H9 (cell line): ENCODE data around the gene MGRN1. TPM values are rescaled to one million over a fixed set of nuclear protein-coding genes. Genes with fewer than 3 reads are reported as not detected.

ENCODE experiments used
- DNase-seq: peaks from one replicate; pipeline ENCODE4 v3.0.0-alpha.2; 2017
- H2AFZ ChIP-seq: one replicate; pipeline ENCODE4 v1.6.1; 2013; ENCODE audit warnings: mild to moderate bottlenecking, low read length, control low read depth, moderate library complexity
- H2AK5ac ChIP-seq: 2 replicates; pipeline ENCODE4 v1.6.1; 2013; ENCODE audit warnings: low read length, control low read depth, mixed read lengths; ENCODE audit not compliant: insufficient read length
- H2BK120ac ChIP-seq: one replicate; pipeline ENCODE4 v1.6.1; 2013; ENCODE audit warnings: low read depth, mild to moderate bottlenecking, low read length, control low read depth, inconsistent platforms; ENCODE audit not compliant: poor library complexity, severe bottlenecking
- H2BK12ac ChIP-seq: 2 replicates; pipeline ENCODE4 v1.6.1; 2013; ENCODE audit warnings: low read length, control low read depth, mixed read lengths, low read depth; ENCODE audit not compliant: insufficient read length
- H2BK15ac ChIP-seq: 2 replicates; pipeline ENCODE4 v1.6.1; 2013; ENCODE audit warnings: low read depth, low read length, control low read depth
- H2BK20ac ChIP-seq: one replicate; pipeline ENCODE4 v1.6.1; 2013; ENCODE audit warnings: low read depth, mild to moderate bottlenecking, low read length, control low read depth, inconsistent platforms; ENCODE audit not compliant: poor library complexity, severe bottlenecking
- H2BK5ac ChIP-seq: 2 replicates; pipeline ENCODE4 v1.6.1; 2013; ENCODE audit warnings: low read length, control low read depth, mixed read lengths; ENCODE audit not compliant: insufficient read length
- H3K14ac ChIP-seq: 2 replicates; pipeline ENCODE4 v1.6.1; 2013; ENCODE audit warnings: low read length, control low read depth; ENCODE audit not compliant: insufficient read depth
- H3K18ac ChIP-seq: 2 replicates; pipeline ENCODE4 v1.6.1; 2013; ENCODE audit warnings: low read depth, mild to moderate bottlenecking, mixed read lengths, low read length, control low read depth; ENCODE audit not compliant: insufficient read length
- H3K23ac ChIP-seq: 2 replicates; pipeline ENCODE4 v1.6.1; 2013; ENCODE audit warnings: low read length, control low read depth, mixed read lengths, low read depth; ENCODE audit not compliant: insufficient read length
- H3K23me2 ChIP-seq: 2 replicates; pipeline ENCODE4 v1.6.1; 2013; ENCODE audit warnings: low read depth, mild to moderate bottlenecking, mixed read lengths, low read length, control low read depth; ENCODE audit not compliant: insufficient read length, poor library complexity, severe bottlenecking
- H3K27ac ChIP-seq: 2 replicates; pipeline ENCODE4 v1.5.1; 2013; ENCODE audit warnings: low read length, control low read depth, mixed read lengths, low read depth; ENCODE audit not compliant: insufficient read length
- H3K27me3 ChIP-seq: 2 replicates; pipeline ENCODE4 v1.6.1; 2013; ENCODE audit warnings: low read length, control low read depth, inconsistent platforms; ENCODE audit not compliant: insufficient read depth
- H3K4ac ChIP-seq: 2 replicates; pipeline ENCODE4 v1.6.1; 2013; ENCODE audit warnings: low read depth, mild to moderate bottlenecking, control low read depth, inconsistent platforms, low read length, moderate library complexity
- H3K4me1 ChIP-seq: 2 replicates; pipeline ENCODE4 v1.6.1; 2013; ENCODE audit warnings: low read length, control low read depth, inconsistent platforms; ENCODE audit not compliant: insufficient read depth
- H3K4me2 ChIP-seq: 2 replicates; pipeline ENCODE4 v1.6.1; 2013; ENCODE audit warnings: low read length, control low read depth, mixed read lengths; ENCODE audit not compliant: insufficient read length, insufficient read depth
- H3K56ac ChIP-seq: 2 replicates; pipeline ENCODE4 v1.6.1; 2013; ENCODE audit warnings: low read depth, mild to moderate bottlenecking, mixed read lengths, low read length, control low read depth; ENCODE audit not compliant: insufficient read length
- H3K79me1 ChIP-seq: 2 replicates; pipeline ENCODE4 v1.6.1; 2013; ENCODE audit warnings: low read depth, mild to moderate bottlenecking, moderate library complexity, low read length, control low read depth, inconsistent platforms; ENCODE audit not compliant: insufficient read depth, poor library complexity, severe bottlenecking
- H3K79me2 ChIP-seq: 2 replicates; pipeline ENCODE4 v1.6.1; 2013; ENCODE audit warnings: low read length, control low read depth, inconsistent platforms; ENCODE audit not compliant: insufficient read depth
- H3K9ac ChIP-seq: 2 replicates; pipeline ENCODE4 v1.6.1; 2013; ENCODE audit warnings: low read length, control low read depth, mixed read lengths; ENCODE audit not compliant: insufficient read length; ENCODE audit errors: extremely low read depth
- H3K9me3 ChIP-seq: one replicate; pipeline ENCODE4 v1.6.1; 2013; ENCODE audit warnings: low read depth, low read length, inconsistent platforms; ENCODE audit not compliant: control insufficient read depth
- H3T11ph ChIP-seq: one replicate; pipeline ENCODE4 v1.6.1; 2013; ENCODE audit warnings: mild to moderate bottlenecking, low read length, control low read depth, inconsistent platforms
- H4K20me1 ChIP-seq: one replicate; pipeline ENCODE4 v1.6.1; 2013; ENCODE audit not compliant: control insufficient read depth, insufficient read length, insufficient read depth
- H4K5ac ChIP-seq: 2 replicates; pipeline ENCODE4 v1.6.1; 2013; ENCODE audit warnings: low read depth, mild to moderate bottlenecking, mixed read lengths, low read length, control low read depth; ENCODE audit not compliant: insufficient read length
- H4K8ac ChIP-seq: replicated peaks from 2 replicates; pipeline ENCODE4 v1.6.1; 2013; ENCODE audit warnings: low read length, control low read depth, mixed read lengths, low read depth; ENCODE audit not compliant: insufficient read length
- H4K91ac ChIP-seq: 2 replicates; pipeline ENCODE4 v1.6.1; 2013; ENCODE audit warnings: low read depth, mild to moderate bottlenecking, moderate library complexity, mixed read lengths, low read length, control low read depth; ENCODE audit not compliant: insufficient read length
- H3K27ac Mint-ChIP-seq, 3 experiments: 2 replicates in 2 of 3; 3 replicates in 1 of 3; pipeline ENCODE4 v1.8.0; 2020 to 2021; ENCODE audit warnings: mixed read lengths in 3 of 3, mild to moderate bottlenecking in 1 of 3, moderate library complexity in 1 of 3
- H3K27me3 Mint-ChIP-seq: 2 replicates; pipeline ENCODE4 v1.8.0; 2021; ENCODE audit warnings: low read depth, mild to moderate bottlenecking, moderate library complexity, mixed read lengths
- H3K36me3 Mint-ChIP-seq, 3 experiments: 2 replicates in 2 of 3; 3 replicates in 1 of 3; pipeline ENCODE4 v1.8.0; 2020 to 2021; ENCODE audit warnings: low read depth in 3 of 3, mixed read lengths in 3 of 3; ENCODE audit not compliant: insufficient read depth in 1 of 3
- H3K4me1 Mint-ChIP-seq, 2 experiments: 2 replicates each; pipeline ENCODE4 v1.8.0; 2020; ENCODE audit warnings: mixed read lengths in 2 of 2
- H3K4me3 Mint-ChIP-seq, 2 experiments: 2 replicates in 1 of 2; 3 replicates in 1 of 2; pipeline ENCODE4 v1.8.0; 2020 to 2021; ENCODE audit warnings: mild to moderate bottlenecking in 2 of 2, mixed read lengths in 2 of 2, moderate library complexity in 1 of 2
- H3K9me3 Mint-ChIP-seq, 2 experiments: 2 replicates in 1 of 2; 3 replicates in 1 of 2; pipeline ENCODE4 v1.8.0; 2020; ENCODE audit warnings: mild to moderate bottlenecking in 2 of 2, mixed read lengths in 2 of 2, moderate library complexity in 1 of 2
- WGBS: extraction: QIAGEN DNeasy Blood & Tissue Kit; methylation state at CpG from one replicate; pipeline ENCODE4 v1.1.7; 2013; ENCODE audit warnings: missing lambda C conversion rate, low lambda C conversion rate, mixed read lengths; ENCODE audit not compliant: insufficient read length; ENCODE audit errors: extremely low coverage; 5-methylcytosine and 5-hydroxymethylcytosine counted together
- total RNA-seq: library from RNA; stranded (reverse); gene quantifications from 2 replicates; pipeline ENCODE4 v1.2.1, GENCODE V29; 2021
- TF ChIP-seq, protein P1 (sequence below): fragments of 200-600 bp; sonication (generic); conservative IDR thresholded peaks from 3 replicates; pipeline ENCODE4 v1.8.0; 2021; ENCODE audit warnings: antibody characterized with exemption, mild to moderate bottlenecking

MGRN1 gene
- total RNA-seq, 1 experiment from 2014 or later: 91.6 TPM

GRCh38 chr16:4626396-4626795, 1.8 kb downstream of the MGRN1 start:
- Histone ChIP-seq H4K5ac (no peak overlapping the region), H3K4ac (no peak overlapping the region), H2BK12ac (no peak overlapping the region), H3K9me3 (no peaks in the 10 kb centered on the region), H2AFZ (no peak overlapping the region), H3K23me2 (peaks cover 10% of the 10 kb centered on the region), H3K4me1 (no peaks in the 10 kb centered on the region), H3K4me2 (peak overlapping the region; percentile 79), H3K79me2 (peaks cover 24% of the 10 kb centered on the region; the same call in 1 of the 2 replicates), H2BK120ac (no peak overlapping the region), H3K27ac (no peak overlapping the region), H3K18ac (no peak overlapping the region), H2BK20ac (no peak overlapping the region), H2BK5ac (no peak overlapping the region), H2BK15ac (no peak overlapping the region), H3K23ac (no peak overlapping the region), H4K20me1 (no peaks in the 10 kb centered on the region), H4K8ac (no peak overlapping the region), H3K27me3 (no peaks in the 10 kb centered on the region), H3K79me1 (peaks cover 15% of the 10 kb centered on the region), H3K56ac (no peak overlapping the region), H3K14ac (no peak overlapping the region), H3K9ac (no peak overlapping the region), H4K91ac (no peak overlapping the region), H3T11ph (no peak overlapping the region), H2AK5ac (no peak overlapping the region)
- TF ChIP-seq, protein P1, sequence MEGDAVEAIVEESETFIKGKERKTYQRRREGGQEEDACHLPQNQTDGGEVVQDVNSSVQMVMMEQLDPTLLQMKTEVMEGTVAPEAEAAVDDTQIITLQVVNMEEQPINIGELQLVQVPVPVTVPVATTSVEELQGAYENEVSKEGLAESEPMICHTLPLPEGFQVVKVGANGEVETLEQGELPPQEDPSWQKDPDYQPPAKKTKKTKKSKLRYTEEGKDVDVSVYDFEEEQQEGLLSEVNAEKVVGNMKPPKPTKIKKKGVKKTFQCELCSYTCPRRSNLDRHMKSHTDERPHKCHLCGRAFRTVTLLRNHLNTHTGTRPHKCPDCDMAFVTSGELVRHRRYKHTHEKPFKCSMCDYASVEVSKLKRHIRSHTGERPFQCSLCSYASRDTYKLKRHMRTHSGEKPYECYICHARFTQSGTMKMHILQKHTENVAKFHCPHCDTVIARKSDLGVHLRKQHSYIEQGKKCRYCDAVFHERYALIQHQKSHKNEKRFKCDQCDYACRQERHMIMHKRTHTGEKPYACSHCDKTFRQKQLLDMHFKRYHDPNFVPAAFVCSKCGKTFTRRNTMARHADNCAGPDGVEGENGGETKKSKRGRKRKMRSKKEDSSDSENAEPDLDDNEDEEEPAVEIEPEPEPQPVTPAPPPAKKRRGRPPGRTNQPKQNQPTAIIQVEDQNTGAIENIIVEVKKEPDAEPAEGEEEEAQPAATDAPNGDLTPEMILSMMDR: no peak
- H3K4me3 Mint-ChIP-seq: peak overlapping the region; percentile 89 to 98
- whole genome bisulfite sequencing: no CpG with 5 or more reads among the region's 6 CpGs
- peaks cover 21 to 27% (median 22%) of the 10 kb centered on the region in 3 experiments for H3K36me3 Mint-ChIP-seq
- H3K27ac Mint-ChIP-seq: no peak overlapping the region
- H3K9me3 Mint-ChIP-seq: peaks cover 0 to 9% of the 10 kb centered on the region in 2 experiments; a peak in 4 of 5 replicates
- DNase-seq: no peak
- no peaks in the 10 kb centered on the region for H3K27me3 Mint-ChIP-seq
- H3K4me1 Mint-ChIP-seq: peaks cover 16 to 20% of the 10 kb centered on the region in 2 experiments
